Dermis microvascular lymphatic vessel endothelial cell (primary cell): Measurements from ENCODE around the gene DRAP1. TPM values are rescaled to one million over a fixed set of nuclear protein-coding genes. Genes with fewer than 3 reads are reported as not detected.
"Not testable (repeated sequence)": the region's sequence is repeated elsewhere in the genome, so short reads cannot be mapped to it uniquely, and the experiment has no call there.

Experiments used
- DNase-seq, 2 donors: peaks; one replicate each; pipeline versions ENCODE4 v3.0.0 to v3.0.0-alpha.2; 2010; ENCODE audit warnings: low read depth in 2 of 2
- total RNA-seq: library from RNA; depleted of rRNA; stranded (reverse); fragments of >200 nt; gene quantifications from 2 replicates; pipeline ENCODE4 v1.2.1, GENCODE V29; 2014

The DRAP1 gene
- total RNA-seq, 1 donor from 2014 or later, result 84.5 TPM

- DNase-seq, result no peak
Measured at GRCh38 chr11:65886826-65887722, 32.2 kb upstream of the DRAP1 start.

GRCh38 chr11:65887723-65888162 is 31.5 kb upstream of the DRAP1 start:
- no peak for DNase-seq

- DNase-seq, result peak; percentile 89 to 98
Measured at GRCh38 chr11:65888163-65888814, 30.9 kb upstream of the DRAP1 start, which contains the start of gene FIBP. Gene FIBP, minus strand, starts transcription at chr11:65888471. Its CDS starts 53 bp downstream, at chr11:65888418.

GRCh38 chr11:65890324-65891218 is 28.7 kb upstream of the DRAP1 start, which contains the start of gene CCDC85B:
Gene CCDC85B, plus strand, starts transcription at chr11:65890673. Its CDS starts 111 bp downstream, at chr11:65890784.
- peak; percentile 75 to 96 for DNase-seq

GRCh38 chr11:65891219-65892136 is 27.7 kb upstream of the DRAP1 start:
- DNase-seq, result peak in 1 of 2 donors; percentile 92

GRCh38 chr11:65892137-65892540 is 27.1 kb upstream of the DRAP1 start:
- DNase-seq, result not testable (repeated sequence)

GRCh38 chr11:65892661-65893317 is 26.4 kb upstream of the DRAP1 start:
- DNase-seq, result no peak

- peak in 1 of 2 donors; percentile 45 for DNase-seq
Measured at GRCh38 chr11:65894034-65894591, 25.1 kb upstream of the DRAP1 start.

- no peak for DNase-seq
Measured at GRCh38 chr11:65895482-65895981, 23.7 kb upstream of the DRAP1 start.

GRCh38 chr11:65896034-65896999 is 22.9 kb upstream of the DRAP1 start:
- no peak for DNase-seq

- no peak for DNase-seq
Measured at GRCh38 chr11:65897020-65897471, 22.2 kb upstream of the DRAP1 start.

GRCh38 chr11:65898656-65899355 is 20.4 kb upstream of the DRAP1 start:
- no peak for DNase-seq

GRCh38 chr11:65899356-65900124 is 19.7 kb upstream of the DRAP1 start:
- DNase-seq, result peak in 1 of 2 donors; percentile 82

GRCh38 chr11:65900125-65900898 is 18.9 kb upstream of the DRAP1 start, which contains the start of gene FOSL1:
Gene FOSL1, minus strand, starts transcription at chr11:65900388. Its CDS starts 49 bp downstream, at chr11:65900339.
- DNase-seq, result peak; percentile 44 to 96

GRCh38 chr11:65900899-65901180 is 18.4 kb upstream of the DRAP1 start:
- no peak for DNase-seq

- DNase-seq, result no peak
Measured at GRCh38 chr11:65903068-65903481, 16.2 kb upstream of the DRAP1 start.
